ENCODE data around the gene LENG1.

LENG1 gene

GRCh38 chr19:54136086-54136863, 23.2 kb downstream of the LENG1 start:
- TF ChIP-seq CTCF (IDR thresholded peaks at IDR 0.05; ENCODE audit: extremely low read depth, missing control alignments) = no peak
- no peak for DNase-seq (ENCODE audit: low spot score)

GRCh38 chr19:54133957-54134590, 25.4 kb downstream of the LENG1 start:
- TF ChIP-seq CTCF (IDR thresholded peaks at IDR 0.05; ENCODE audit: extremely low read depth, missing control alignments) = no peak

GRCh38 chr19:54133312-54133956, 26.1 kb downstream of the LENG1 start:
- no peak for TF ChIP-seq CTCF (IDR thresholded peaks at IDR 0.05; ENCODE audit: extremely low read depth, missing control alignments)
- DNase-seq (ENCODE audit: low spot score) = no peak

More at GRCh38 chr19:54133957-54134590, 25.4 kb downstream of the LENG1 start:
- no peak for DNase-seq (ENCODE audit: low spot score)

GRCh38 chr19:54129617-54129996, 29.9 kb downstream of the LENG1 start:
- no peak for TF ChIP-seq CTCF (IDR thresholded peaks at IDR 0.05; ENCODE audit: extremely low read depth, missing control alignments)
- no peak for DNase-seq (ENCODE audit: low spot score)

GRCh38 chr19:54128796-54129616, 30.5 kb downstream of the LENG1 start:
- DNase-seq (ENCODE audit: low spot score) = no peak
- TF ChIP-seq CTCF (IDR thresholded peaks at IDR 0.05; ENCODE audit: extremely low read depth, missing control alignments) = no peak

GRCh38 chr19:54128441-54128725, 31.1 kb downstream of the LENG1 start:
- no peak for TF ChIP-seq CTCF (IDR thresholded peaks at IDR 0.05; ENCODE audit: extremely low read depth, missing control alignments)
- no peak for DNase-seq (ENCODE audit: low spot score)
